ENCODE results near the gene LMTK2.

The LMTK2 gene

DNA sequence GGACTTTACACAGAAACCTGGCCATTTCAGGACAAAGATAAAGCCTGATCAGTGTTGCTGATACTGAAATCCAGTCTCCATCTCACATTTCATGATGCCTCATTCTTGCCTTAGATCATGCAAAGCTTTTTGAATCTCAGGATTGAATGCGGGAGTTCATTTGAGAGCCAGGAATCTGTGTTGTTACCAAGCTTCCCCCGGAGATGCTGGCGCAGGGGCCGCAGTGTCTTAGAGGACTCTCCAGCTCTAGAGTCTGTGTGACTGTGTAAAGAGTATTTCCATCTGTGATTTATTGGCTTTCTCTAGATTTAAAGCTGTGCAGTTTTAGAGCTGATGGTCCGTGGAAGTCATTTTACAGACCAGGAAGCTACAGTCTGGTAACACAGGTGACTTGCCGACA is 32.0 kb downstream of the LMTK2 start:
- no peak for DNase-seq

DNA sequence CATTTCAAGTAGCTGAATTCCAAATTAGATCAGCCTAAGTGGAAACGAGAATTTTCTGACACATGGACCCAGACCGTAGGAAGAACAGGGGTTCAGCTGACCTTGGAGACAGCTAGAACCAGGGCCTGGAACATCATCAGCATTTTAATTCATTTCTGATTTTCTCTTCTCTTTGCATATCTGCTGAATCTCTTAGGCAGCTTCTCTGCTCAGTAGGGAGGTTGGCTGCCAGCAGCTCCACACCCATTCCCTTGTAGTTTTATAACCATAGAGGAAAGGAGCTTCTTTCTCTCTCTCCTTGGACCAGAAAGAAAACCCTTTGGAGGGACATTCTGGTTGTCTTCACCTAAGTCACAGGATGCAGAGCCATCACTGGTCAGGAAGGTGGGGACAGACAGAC is 36.0 kb downstream of the LMTK2 start:
- DNase-seq, result no peak

DNA sequence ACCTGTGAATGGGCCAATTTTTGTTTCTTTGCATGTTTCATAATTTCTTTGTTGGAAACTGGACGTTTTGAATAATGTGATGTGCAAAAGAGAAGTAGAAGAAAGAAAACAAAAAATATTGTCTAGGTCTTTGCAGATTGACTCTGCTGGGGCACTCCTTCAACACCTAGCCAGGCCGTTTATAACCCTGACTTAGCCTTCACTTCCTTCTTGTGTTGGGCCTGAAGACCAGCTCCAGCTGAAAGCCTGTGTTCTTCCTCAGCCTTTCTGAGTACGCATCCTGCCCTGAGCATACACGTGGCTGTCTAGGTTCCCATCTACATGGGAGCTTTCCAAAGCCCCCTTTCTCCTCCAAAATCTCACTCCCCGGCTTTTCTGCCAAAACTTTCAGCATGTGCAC is 41.9 kb downstream of the LMTK2 start:
- DNase-seq, result no peak

- no peak for DNase-seq
Measured at GRCh38 chr7:98149116-98149692, 42.5 kb downstream of the LMTK2 start.

- DNase-seq, result no peak
Measured at GRCh38 chr7:98151884-98152283, 45.2 kb downstream of the LMTK2 start.

DNA sequence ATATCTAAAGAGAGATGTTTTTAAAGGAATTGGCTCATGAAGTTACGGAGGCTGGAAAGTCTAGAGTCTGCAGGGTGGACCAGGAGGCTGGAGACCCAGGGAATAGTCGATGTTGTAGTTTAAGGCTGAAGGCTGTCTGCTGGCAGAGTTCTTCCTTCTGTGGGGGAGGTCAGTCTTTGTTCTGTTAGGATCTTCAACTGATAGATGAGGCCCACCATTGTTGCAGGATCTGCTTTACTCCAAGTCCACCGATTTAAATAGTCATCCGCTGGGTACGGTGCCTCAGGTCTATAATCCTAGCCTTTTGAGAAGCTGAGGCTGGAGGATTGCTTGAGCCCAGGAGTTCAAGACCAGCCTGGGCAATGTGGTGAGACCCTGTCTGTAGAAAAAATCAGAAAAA is 50.0 kb downstream of the LMTK2 start:
- DNase-seq, result no peak

GRCh38 chr7:98157761-98158160 is 51.1 kb downstream of the LMTK2 start:
- no peak for DNase-seq

DNA sequence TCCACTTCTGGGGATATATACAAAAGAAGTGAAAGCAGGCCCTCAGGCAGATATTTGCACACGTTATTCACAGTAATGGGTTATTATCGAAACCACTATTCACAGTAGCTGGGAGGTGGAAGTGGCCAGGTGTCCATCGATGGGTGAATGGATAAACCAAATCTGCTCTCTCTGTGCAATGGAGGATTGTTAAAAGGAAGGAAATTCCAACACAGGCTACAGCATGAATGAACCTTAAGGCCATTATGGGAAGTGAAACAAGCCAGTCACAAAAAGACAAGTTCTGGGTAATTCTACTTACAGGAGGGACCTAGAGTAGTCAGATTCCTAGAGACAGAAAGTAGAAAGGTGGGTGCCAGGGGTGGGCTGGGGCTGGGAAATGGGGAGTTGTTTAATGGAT is 56.1 kb downstream of the LMTK2 start:
- DNase-seq, result no peak

- no peak for DNase-seq
Measured at GRCh38 chr7:98163269-98163668, 56.6 kb downstream of the LMTK2 start.

GRCh38 chr7:98163704-98164494 is 57.2 kb downstream of the LMTK2 start:
- DNase-seq, result no peak

DNA sequence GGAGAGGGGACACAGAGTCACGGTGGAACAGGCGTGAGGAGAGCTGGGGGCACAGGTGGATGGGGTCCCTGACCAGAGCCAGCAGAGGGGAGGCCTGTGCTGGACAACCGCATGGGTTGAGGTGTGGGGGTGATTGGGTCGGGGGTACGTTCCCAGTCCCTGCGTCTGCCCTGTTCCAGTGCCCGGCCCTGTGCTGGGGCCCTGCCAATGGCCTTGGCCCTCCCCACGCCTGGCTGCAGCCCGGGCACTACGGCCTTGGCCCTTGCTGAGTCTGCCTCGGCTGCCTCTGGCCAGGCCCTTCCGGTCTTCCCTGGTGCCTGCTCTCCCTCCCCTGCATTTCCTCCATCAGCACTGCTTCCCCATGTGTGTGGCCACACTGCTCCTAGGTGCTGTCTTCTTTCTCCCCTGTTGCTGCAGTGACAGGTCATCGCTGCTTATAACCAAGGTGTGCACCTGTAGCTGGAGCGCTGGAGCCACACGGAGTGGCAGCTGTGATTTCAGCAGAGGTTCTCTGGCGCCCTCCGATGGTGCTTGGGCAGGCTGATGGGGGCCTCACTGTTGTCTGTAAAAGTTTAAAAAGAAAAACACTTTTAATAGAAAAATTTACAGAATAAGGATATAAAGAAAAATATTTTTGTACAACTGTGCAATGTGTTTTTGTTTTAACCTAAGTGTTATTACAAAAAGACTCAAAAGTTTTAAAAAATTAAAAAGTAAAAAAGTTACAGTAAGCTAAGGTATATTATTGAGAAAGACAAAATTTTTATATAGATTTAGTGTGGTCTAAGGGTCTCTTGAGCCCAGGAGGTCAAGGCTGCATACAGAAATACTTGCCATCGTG is 59.4 kb downstream of the LMTK2 start:
- no peak for DNase-seq

GRCh38 chr7:98166668-98166970 is 60.0 kb downstream of the LMTK2 start:
- DNase-seq, result no peak

DNA sequence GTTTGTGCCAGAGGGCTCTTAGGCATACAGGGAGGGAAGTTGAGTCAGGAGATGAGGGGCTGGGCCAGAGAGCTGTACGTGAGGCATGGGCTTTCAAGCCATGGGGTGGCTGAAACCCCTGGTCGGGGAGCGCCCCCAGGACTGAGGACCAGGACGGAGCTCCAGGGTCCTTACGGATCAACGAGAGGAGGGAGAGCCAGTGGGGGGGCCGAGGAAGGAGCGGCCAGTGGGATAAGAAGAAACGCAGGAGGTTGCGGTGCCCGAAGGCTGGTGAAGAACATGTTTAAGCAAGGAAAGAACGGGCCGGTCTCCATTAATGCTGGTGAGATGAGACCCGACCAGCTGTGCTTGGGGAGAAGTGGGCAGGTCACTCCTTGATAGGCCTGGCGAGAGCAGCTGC is 61.0 kb downstream of the LMTK2 start:
- DNase-seq, result no peak

GRCh38 chr7:98168181-98168903 is 61.7 kb downstream of the LMTK2 start:
- peak; percentile 26 for DNase-seq

DNA sequence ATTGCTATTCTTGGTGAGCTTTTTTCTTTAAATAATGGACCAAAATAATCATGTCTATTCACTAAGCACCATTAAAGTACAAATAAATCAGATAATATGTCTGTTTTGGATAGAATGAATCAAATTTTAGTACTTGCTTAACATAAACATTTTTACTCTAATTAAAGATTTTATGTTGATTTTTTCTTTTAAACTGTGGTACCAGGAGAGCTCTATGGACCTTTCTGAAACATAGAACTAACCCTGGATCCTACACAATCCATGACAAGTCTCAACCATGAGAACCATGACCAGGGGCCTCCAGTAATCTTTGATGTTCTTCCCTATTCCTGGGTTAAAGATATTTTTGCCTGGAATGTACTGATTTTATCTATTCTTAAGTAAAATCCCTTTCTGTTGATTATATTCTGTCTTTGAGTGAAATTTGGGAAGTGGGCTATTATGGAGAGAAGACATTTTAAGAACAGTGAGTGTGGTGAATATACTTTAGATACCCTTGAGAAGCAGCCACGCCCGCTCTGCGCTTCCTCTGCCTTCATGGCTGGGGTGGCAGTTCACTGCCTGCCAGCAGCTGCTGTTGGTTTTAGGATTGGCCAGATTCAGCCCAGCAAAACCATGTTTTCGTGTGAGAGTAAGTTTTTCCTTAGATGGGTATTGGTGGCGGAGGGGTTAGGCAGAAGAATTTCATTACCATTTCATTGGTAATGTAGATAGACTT is 62.4 kb downstream of the LMTK2 start:
- no peak for DNase-seq

- no peak for DNase-seq
Measured at GRCh38 chr7:98170966-98171365, 64.3 kb downstream of the LMTK2 start.

DNA sequence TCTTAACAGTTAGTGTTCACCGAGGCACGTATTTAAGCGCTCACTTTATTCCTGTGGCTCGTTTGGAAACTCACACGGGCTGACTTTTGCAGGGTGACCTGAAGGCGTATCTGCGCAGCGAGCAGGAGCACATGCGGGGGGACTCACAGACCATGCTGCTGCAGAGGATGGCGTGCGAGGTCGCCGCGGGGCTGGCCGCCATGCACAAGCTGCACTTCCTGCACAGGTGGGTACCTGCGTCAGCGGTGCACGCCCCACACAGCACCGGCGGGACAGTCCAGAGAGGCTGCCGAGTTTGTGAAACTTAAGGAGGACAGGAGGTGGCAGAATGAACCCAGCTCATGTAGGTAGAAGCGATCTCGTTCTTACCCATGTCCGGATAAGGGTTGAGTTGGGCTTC is 64.8 kb downstream of the LMTK2 start:
- DNase-seq, result no peak

- no peak for DNase-seq
Measured at GRCh38 chr7:98174334-98175259, 67.9 kb downstream of the LMTK2 start.

GRCh38 chr7:98175260-98175940 is 68.7 kb downstream of the LMTK2 start:
- DNase-seq, result no peak

DNA sequence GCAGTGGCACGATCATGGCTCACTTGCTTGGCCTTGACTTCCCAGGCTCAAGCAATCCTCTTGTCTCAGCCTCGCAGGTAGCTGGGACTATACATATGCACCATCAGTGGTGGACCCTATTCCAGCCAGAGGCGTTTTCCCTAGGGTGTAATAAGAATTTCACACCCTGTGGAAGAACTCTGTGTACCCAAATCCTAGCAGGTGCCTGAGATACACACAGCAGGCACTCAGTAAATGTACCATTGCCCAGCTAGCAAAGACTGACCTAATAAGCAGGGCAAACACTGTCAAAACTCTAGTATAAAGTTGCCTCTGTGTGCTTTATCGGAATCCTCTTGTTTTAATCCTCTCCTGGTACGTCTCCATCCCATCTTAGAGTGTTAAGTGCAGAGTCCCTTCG is 70.9 kb downstream of the LMTK2 start:
- no peak for DNase-seq

- no peak for DNase-seq
Measured at GRCh38 chr7:98178321-98178720, 71.7 kb downstream of the LMTK2 start.
